Medulla oblongata (tissue), 1 donor: ENCODE measurements around the gene DIRAS1.
"Not testable (repeated sequence)": the region's sequence is repeated elsewhere in the genome, so short reads cannot be mapped to it uniquely, and the experiment has no call there.

Source experiments
- DNase-seq: peaks from one replicate; pipeline ENCODE4 v3.0.0-alpha.2; 2015; ENCODE audit errors: extremely low spot score

The DIRAS1 gene

DNA sequence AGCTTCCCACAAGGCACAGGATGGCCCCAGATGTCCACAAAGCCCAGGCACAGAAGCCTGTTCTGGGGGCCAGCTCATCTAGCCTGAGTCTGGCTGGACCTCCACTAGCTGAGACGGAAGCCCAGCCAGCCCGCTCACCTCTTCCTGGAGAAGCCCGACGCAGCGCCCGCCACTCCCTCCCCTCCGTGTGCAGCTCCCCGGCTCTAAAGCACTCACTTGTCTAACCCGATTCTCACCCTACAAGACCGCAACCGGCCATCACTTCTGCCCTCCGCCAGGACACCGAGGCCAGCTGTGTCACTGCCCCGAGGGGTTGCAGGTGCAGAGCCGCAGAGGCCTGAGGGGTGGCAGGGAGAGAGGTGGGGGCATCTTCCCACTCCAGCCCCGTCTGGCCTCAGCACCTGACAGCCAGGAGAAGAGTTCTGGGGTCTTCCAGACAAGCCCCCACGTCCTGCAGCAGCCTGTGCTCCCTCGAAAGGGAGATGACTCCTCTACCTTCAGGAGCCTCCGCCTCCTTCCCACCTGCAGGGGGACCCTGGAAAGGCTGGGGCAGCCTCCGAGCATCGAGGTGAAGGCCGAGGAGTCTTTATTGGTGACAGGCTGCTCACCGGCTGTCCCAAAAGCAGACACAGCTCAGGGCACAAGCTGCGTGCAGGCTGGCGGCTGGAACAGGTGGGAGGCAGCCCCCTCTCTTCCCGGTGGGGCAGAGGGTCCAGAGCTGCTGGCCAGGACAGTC lies 5.9 kb upstream of the DIRAS1 start:
- no peak for DNase-seq

DNA sequence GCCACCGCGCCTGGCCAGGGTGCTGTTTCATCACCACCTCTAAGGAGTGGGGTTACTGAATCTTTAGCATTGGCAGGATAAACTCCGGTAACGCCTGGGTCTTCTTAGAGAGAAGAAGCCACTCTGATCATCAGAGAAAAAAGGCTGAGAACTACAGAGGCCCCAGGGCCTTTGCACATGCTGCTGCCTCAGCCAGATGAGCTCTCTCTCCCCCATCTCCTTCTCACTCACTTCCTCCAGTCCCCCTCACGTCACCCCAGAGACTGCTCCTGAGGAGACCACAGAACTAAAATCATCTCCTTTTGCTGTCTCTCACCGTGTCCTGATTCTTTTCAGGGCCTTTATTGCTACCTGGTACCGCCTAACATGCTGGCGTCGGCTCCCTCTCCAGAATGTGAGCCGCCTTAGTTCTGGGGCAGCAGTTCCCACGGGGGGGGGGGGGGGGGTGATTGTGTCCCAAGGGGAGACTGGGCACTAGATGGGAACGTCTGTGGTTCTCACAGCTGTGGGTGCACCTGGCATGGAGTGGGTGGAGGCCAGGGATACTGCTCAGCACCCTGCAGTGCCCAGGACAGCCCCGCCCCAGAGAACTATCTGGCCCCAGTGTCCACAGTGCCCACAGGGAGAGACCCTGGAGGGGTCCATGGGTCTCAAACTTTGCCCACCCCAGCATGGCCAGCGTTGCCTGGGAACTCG lies 5.1 kb upstream of the DIRAS1 start:
- DNase-seq, result no peak

DNA sequence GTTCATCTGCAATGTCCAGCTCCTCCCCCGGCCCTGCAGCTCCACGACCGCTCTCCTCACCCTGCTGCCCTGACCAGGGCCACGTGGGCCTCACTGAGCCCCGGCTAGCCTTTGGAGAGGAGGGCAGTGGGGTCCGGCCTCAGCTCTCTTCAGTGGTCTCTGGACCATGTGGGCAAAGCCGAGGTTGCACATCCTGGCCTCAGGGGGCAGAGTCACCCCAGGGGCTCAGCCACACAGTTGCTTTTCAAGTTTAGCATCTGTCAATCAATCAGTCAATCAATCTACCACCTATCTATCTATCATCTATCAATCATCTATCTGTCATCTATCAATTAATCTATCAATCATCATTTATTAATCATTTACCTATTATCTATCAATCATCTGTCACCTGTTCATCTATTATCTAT lies 3.0 kb upstream of the DIRAS1 start:
- no peak for DNase-seq

DNA sequence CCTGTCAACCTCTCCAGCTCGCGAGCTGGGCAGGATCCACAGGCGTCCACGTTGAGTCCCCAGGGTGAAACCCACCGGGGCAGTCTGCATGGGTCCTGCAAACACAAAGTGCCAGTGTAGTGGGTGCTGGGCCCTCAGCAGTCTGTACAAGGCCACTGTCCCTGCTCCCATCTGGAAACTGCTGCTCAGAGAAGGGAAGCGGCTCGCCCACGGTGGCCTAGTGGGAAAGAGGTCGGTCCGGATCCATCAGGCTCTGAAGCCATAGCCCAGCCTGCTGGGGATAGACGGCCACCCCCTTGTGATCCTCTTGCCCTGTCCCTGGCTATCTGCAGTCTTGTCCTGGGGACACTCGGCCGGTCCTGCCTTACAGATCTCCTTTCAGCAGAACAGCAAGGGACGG lies 2.6 kb upstream of the DIRAS1 start:
- DNase-seq, result no peak

DNA sequence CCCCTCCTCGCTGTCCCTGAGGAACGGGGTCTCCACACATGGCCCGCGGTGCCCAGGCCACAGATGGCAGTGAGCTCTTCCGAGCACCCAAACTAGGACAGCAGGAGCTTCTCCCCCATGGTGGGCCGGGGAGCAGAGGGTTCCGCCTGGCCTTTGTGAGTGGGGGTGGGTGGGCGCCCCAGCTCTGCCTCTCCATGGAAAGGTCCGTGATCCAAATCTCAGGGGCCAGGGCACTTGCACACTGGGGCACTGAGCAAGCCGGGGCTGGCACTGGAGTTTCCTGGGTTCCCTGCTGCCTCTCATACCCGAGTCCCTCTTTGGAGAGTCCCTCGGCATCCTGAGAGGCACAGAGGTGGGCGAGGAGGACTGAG lies 2.2 kb upstream of the DIRAS1 start:
- no peak for DNase-seq

DNA sequence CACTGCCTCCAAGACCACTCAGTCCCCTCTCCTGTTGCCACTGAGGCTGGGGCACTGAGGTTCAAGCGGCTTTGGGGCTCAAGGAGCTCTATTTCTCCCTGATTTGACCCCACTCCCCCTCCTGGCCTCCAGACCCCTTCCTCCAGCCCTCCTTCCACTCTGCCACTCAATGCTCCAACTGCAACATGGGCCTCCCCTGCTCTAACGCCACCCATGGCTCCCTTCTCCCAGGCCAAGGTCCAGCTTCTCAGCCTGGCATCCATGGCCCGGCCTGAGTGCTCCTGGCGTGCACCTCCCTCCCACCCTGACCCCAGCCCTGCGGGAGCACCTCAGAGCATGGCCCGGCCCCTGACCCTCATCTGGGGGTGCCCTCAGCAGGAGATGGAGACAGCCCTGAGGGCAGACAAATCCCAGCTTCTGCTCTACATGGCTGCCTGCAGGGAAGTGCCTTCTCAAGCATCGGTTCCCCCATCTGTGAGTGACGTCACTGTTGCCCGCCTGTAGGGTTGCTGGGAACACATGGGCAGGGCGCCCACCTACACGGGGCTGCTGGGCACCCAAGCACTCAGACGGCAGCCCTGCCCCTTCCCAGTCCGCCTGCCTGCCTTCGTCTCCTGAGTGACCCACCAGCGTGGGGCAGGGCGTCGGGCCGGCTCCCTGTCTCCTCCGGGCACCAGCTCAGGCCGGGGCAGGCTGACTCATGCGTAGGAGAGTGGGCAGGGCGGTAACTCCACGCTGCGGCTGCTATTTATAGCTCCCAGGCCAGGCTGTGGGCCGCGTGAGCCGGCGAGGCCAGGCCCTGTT lies 1.6 kb upstream of the DIRAS1 start:
- DNase-seq, result peak; percentile 42

DNA sequence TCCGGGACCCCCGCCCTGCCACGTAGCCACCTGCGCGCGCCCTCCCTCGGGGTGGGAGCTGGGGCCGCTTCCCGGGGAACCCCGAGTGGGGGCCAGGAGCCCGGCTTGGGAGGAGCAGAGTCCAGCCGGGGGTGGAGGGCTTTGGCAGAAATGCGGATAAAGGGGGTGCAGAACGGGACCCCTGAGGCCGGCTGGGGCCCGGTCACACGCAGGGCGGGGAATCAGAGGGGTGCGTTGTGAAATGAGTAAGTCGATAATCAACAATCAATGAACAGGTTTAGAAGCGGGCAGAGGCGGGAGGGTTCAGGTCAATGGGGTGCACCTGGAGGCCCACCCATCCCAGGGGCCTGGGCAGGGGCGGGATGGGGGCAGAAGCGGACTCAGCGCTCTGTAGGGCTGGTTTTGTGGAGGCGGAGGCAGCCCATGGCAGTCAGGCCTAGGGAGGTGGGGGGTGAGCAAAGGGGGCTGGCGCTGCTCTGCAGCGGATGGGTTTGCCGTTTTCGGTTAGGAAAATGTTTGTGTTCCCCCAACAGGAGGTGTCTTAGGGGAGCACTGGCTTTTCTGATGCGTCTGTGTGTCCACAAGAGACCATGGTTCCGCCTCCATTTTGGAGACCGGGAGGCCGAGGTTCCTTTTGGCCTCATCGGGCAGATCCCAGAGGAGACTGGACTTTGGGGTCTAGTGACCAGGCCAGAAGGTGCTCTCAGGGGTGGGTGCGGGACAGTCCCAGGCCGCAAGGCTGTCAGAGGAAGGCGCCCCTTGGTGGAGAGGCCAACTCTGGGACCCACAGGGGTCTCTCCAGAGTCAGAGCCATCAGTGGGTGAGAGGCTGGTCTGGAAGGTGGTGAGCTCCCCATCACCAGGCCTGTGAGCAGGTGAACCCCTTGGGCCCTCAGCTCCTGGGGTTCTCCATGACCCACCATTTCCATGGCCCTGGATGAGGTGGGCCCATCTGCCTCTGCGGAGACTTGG lies 683 bp upstream of the DIRAS1 start:
- no peak for DNase-seq

DNA sequence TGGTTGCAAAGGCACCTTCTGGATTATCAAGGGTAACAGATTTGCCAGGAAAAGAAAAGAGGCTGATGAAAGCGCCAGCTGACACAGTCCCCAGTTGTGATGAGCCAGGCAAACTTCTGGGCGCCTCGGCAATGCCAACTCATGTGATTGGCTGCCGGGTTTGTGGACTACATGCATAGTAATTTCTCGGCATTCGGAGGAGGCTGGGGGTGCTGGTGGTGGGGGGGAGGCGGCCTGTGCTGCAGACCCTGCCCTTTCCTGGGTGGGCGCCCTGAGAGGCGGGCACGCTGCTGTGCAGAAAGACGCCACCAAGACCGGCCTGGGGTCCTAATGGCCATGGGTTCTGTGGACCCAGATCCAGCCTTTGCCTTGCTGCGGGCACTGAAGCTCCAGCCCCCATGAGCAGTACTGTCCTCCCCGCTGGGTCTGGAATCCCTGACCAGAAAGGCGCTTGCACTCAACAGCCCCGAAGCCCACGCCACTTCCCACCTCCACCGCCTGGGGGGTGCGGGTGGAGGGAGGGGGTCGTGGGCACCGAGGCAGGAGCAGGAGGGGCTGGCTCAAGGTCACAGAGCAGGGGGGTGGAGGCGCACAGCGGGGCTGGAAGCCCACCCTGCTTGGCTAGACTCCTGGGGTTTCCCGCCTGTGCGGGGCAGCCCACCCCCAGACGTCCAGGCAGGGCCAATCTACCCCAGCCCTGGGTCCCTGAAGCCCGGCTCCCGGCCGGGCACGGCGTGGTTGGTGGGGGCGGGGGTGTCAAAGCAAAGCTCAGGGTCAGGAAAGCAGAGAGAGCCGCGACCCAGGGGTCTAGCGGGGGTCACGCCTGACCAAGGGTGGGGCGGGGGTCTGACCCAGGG lies 1.0 kb downstream of the DIRAS1 start:
- peak; percentile 37 for DNase-seq

DNA sequence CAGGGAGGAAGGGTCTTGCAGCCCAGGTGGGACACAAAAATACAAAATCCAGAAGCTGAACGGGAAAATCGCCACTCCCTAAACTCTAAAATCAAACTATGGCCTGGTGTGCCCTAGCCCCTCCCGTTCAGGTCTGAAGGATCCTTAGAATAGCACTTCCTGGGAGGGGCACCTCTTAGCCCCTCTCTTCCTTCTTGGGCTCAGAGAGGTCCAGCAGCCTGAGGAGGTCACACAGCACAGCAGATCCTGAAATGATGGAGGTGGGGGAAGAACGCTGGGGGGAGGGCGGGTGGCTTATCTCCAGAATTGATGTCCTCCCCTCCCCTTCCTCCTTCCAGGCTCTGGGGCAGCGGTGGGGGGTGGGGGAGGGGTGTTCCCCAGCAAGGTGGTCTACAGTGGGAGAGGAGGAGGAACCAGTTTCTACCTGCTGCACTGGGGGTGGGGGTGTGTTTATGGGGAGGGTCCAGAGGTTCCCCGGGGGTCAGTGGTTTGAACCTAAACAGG lies 1.9 kb downstream of the DIRAS1 start:
- no peak for DNase-seq

DNA sequence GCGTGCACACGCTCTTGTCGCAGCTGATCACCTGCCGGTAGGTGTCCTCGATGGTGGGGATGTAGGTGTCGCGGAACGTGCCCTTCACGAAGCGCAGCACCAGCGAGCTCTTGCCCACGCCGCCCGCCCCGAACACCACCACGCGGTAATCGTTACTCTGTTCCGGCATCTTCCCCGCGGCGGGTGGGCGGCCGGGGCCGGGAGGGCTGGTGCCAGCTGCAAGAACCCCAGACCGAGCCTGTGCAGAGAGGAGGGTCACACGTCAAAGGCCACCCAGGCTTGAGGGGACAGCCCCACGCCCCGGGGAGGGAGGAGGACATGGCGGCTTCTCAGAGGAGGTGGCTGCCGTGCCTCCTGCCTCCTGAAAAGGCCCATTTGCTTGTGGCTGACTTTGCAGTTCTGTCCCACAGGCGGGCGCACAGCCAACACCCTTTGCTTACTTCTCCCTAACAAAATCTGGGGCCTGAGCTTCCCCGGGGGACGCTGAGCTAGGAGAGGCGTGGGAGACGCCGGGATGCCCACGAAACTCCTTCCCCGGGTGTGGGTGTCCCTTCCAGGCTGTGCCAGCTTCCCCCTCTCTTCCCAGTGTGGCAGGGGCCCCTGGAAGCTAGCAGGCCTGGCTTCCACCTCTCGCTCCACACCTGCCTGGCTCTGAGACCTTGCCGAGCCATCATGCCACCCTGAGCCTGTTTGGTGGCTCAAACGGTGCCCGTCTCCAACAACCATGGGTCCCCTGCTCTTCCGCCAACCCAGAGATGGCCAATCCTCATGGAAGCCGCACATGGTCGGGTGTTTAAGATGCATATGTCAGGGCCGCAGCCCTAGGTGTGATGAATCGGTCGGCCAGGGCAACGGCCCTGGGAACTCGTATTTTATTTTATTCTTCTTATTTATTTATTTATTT lies 3.3 kb downstream of the DIRAS1 start:
- DNase-seq, result no peak

DNA sequence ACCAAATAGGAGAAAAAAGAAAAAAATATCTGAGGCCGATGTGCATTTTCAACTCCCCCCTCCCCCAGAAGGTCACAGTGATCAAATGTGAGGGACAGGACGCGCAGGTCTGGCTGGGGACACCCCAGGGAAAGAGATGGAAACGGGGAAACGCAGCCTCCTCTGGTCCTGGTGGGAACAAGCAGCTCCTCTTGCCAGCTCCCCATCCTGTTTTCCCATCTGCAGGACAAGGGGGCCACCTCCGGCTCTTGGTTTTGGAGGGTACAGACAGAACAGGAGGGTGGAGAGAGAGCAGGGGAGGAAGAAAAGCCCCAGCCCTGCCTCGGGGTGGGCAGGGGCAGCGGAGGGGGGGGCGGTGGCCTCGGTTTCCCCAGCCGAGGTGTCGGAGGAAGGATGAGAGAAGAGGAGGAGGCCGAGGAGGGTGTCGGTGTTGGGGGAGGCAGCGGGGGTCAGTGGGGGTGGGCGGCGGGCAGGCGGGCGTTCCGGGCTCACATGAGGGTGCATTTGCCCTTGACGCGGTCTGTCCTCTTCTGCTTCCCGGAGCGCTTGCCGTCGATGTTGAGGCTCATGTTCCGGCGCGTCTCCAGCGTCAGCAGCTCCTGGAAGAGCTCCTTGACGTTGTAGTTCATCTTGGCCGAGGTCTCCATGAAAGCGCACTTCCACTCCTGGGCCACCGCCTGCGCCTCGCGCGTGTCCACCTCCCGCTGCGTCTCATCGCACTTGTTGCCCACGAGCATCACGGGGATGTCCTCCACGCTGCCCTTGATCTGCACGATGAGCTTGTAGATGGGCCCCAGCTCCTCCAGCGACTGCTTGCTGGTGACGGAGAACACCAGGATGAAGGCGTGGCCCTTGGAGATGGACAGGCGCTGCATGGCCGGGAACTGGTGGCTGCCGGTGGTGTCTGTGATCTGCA lies 4.2 kb downstream of the DIRAS1 start:
- DNase-seq, result no peak

DNA sequence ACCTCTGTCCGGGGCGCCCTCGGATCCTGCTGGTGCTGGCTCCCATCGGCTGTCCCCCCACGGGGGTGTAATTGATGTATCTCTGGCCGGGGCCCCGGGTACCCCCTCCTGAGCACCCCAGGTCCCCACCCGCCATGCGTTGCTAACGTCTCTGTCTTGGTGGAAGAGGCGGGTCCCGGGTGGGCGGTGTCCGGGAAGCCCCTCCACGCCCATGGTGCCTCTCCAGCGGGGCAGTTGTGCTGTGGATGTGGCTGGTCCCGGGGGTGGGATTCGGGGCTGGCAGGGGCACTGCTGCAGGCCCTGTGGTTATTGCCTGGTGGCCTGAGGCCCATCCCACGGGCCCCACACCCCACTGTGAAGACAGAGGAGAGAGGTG lies 4.9 kb downstream of the DIRAS1 start:
- DNase-seq, result no peak

DNA sequence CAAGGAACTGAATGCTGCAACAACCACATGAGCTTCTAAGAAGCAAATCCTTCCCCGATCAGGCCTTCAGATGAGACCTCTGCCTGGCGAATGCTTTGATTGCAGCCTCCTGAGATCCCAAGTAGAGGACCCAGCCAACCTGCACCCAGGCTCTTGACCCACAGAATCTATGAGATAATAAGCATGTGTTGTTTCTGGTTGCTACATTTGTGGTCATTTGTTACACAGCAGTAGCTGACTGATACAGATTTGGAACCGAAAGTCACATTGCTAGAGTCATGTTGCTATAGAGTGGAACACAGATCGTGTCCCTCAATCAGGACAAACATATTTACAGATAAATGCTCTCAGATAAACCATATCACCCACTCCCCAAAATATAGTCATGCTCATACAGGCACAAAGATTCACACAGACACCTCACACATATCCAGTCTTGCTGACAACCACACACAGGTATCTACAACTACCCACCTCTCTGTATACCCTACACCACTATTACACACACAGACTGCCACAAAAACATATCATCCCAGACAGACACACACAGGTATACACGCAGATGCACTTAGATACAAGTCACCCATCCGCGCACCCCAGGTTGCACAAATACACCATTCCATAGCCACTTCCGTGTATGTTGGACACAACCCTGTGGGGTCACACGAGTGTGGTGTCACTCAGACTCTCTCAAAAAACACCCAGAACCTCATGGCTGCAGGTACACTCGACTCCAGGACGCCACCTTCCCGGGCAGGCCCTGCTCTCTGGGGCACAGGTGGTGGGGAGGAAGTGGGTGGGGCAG lies 5.5 kb downstream of the DIRAS1 start:
- DNase-seq, result no peak

DNA sequence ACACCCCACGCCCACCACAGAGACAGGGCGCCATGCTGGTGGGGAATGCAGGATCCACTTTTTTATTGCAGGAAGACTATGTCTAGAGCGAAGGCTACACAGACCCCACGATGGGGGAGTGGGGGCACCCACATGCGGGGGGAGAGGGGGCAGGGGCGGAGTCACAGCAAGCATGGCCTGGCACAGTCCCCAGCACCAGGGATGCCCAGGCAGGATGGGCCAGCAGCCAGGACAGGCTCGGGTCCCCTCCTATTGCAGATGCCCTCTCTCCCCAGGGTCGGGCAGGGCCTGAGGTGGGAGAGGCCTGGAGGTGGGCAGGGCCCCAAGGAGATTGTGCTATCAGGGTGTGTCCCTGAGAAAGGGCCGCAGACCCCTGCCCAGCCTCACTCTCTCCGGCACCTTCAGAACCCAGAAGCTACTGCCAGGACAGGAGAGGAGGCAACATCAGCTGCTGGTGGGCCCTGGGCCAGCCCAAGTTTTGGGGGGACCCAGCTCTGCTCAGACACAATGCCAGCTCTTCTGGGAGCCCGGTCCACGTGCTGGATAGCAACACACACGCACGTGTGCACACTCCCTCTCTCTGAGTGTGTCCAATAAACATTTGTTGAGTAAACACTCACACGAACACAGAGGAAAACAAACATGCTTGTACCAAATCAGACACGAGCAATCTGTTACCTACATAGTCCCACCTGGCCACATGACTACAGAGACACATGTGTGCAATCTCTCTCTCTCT lies 6.5 kb downstream of the DIRAS1 start:
- no peak for DNase-seq

DNA sequence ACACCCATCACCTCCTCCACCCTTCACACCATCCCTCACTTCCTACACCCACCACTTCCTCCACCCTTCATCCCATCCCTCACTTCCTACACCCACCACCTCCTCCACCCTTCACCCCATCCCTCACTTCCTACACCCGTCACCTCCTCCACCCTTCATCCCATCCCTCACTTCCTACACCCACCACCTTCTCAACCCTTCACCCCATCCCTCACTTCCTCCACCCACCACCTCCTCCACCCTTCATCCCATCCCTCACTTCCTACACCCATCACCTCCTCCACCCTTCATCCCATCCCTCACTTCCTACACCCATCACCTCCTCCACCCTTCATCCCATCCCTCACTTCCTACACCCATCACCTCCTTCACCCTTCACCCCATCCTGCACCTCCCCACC lies 7.1 kb downstream of the DIRAS1 start:
- DNase-seq, result not testable (repeated sequence)

DNA sequence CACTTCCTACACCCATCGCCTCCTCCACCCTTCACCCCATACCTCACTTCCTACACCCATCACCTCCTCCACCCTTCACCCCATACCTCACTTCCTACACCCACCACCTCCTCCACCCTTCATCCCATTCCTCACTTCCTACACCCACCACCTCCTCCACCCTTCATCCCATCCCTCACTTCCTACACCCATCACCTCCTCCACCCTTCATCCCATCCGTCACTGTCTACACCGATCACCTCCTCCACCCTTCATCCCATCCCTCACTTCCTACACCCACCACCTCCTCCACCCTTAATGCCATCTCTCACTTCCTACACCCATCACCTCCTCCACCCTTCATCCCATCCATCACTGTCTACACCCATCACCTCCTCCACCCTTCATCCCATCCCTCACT lies 8.0 kb downstream of the DIRAS1 start:
- DNase-seq, result not testable (repeated sequence)

DNA sequence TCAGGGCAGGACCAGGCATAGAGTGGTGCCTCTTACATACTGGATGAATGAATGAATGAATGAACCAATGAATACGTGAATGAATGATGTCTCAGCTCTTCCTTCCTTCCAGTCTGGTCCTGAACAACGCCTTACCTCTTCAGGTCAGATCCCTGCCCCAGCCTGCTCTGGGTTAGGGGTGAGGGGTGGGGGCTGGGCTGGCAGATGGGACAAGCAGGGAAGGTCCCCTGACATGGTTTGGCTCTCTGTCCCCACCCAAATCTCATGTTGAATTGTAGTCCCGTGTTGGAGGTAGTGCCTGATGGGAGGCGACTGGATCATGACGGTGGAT lies 9.3 kb downstream of the DIRAS1 start:
- no peak for DNase-seq
